Renal cortical epithelial cell (primary cell): ENCODE measurements around the gene SPIRE1. TPM values are rescaled to one million over a fixed set of nuclear protein-coding genes. Genes with fewer than 3 reads are reported as not detected.

Experiments
- DNase-seq: peaks from one replicate; pipeline ENCODE4 v3.0.0-alpha.2; 2011; ENCODE audit warnings: low read depth
- total RNA-seq: library from RNA; depleted of rRNA; stranded (reverse); fragments of >200 nt; gene quantifications from 2 replicates; pipeline ENCODE4 v1.2.3, GENCODE V29; 2014

SPIRE1 gene
- total RNA-seq = 30.0 and 45.9 TPM in 2 replicates

DNA sequence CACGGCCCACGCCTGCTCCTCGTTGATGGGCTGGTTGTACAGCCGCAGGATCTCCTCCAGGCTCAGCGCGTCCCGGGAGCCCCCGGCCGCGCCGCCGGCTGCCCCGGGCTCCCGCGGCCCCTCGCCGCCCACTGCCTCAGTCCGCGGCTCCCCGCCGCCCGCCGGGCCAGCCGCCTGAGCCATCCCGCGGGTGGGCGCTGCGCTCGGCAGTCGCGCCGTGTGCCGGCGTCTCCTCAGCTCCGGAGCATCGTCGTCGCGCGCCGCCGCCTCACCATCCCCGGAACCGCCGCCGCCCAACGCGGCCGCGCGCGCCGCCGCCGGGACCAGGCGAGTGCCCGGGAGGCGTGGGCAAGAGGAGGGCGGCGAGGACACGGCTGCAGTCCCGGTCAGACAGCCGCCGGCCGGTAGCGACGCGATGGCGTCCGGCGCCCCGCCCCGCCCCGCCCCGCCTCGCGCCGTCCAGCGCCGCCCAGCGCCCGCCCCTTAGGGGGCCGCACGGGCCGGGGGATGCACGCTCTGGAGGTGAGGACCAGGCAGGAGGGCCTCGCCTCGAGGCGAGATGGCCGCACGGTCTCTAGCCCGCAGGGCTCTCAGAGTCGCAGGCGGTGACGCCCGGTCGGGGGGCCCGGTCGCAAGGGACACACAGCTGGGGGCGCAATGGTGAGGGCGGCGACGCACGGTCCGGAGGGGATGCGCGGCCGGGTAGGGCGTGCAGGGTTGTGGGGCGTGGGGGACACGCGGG, at the start of gene SPIRE1:
Gene SPIRE1 (minus strand): TSS at position 424 of the 742 bp plus-strand sequence. CDS start 241 bp downstream, at position 183.
- no peak for DNase-seq

- DNase-seq = no peak
Observed at GRCh38 chr18:12703664-12704063, 45.8 kb upstream of the SPIRE1 start.

DNA sequence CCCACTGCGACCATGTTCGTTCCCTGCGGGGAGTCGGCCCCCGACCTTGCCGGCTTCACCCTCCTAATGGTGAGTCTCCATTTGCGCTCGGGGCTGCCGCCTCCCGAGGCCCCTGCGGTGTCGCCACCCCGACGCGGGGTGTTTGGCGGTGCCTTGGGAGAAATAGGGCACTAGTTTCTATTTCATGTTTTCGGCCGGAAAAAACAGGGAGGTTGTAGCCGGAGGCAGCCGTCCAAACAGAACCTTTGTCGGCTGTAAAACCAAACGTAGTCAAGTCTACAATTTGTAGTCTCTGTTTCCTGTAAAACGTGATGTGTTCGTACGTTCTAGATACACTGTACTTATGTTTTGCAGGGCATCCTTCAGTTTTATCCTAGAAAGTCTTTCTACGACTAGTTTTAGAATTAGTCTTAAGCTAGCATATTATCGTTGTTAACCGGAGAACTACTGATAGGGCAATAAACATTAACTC, 45.2 kb upstream of the SPIRE1 start:
- DNase-seq = no peak

DNA sequence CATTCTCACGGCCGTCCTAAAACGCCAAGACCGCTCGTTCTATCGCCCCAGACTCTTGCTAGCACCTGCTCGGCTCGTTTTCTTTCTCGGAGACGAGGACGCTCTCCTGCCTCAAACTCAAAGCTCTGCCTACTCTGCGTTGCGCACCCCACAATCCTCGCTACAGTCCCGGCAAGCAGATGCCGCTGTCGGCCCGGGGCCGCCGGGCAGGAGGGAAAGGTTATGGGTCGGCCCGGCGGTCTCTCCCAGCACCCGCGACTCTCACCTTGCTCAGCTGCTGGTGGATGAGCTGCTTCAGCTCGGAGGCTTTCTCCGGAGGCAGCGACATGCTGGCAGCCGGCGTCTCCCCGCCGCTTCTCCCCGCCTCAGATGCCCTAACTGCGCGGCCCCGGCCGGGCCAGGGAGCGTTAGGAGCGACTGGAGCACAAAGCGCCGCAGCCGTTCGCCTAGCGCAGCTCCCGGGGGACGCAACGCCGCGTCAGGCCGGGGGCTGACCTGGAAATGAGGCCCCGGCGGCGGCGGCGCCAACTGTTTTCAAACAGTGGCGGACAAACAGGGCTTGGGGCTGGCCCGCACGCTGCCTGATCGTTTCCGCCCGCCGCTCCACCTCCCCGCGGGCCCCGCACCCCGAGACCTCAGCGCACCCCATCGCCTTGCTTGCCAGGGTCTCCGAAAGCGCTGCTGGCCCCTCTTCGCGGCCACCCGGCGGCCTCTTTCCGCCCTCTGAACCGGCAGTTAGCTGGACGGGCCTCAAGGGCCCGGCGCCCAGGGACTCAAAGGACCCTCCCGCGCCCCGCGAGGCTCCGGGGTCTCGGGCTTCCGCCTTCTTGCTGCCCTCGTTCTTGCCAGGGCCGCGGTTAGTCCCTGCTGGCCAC, 44.6 kb upstream of the SPIRE1 start, which contains the start of the genes CEP76 and PSMG2:
Gene CEP76 (minus strand): TSS at position 503 of the 875 bp plus-strand sequence. CDS start 175 bp downstream, at position 328.
Gene PSMG2 (plus strand): TSS at position 822 of the 875 bp plus-strand sequence. CDS start 66 bp downstream, outside the sequence.
- DNase-seq = peak; percentile 57

DNA sequence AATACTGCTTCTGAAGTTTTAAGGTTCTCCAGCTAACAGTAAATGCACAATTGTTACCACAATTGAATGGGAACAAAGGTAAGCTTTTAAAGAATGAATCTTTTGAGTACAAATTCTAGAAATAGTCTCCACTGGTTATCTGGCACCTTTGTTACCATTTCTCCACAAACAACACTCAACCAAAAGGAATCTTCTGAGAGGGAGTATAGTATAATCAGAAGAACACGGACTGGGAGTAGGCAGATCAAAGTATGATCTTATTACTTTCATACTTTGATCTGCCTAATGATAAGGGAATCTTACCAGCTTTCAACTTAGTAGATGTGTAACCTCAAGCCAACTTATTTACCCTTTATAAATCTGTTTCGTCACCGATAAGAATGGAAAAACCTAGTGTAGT, 43.3 kb upstream of the SPIRE1 start:
- DNase-seq = no peak

GRCh38 chr18:12699747-12700146, 41.8 kb upstream of the SPIRE1 start:
- no peak for DNase-seq

- DNase-seq = no peak
Observed at GRCh38 chr18:12694032-12694431, 36.1 kb upstream of the SPIRE1 start.

DNA sequence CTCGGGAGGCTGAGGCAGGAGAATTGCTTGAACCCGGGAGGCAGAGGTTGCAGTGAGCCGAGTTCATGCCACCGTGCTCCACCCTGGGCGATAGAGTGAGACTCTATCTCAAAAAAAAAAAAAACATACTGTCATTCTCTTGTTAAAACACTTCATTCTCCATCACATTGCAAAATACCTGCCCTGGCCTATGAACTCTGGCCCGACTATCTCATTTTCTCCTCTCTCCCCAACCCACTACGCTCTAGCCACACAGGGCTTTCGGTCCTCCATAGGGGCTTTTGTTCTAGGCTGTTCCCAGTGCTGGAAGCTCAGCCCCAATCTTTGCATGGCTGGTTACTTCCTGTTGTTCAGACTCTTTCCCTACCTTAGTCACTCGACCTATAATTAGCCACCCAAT, 34.3 kb upstream of the SPIRE1 start:
- DNase-seq = no peak

GRCh38 chr18:12689256-12689850, 31.4 kb upstream of the SPIRE1 start:
- DNase-seq = no peak

GRCh38 chr18:12686100-12686499, 28.2 kb upstream of the SPIRE1 start:
- no peak for DNase-seq

- DNase-seq = peak; percentile 23
Observed at GRCh38 chr18:12679183-12679786, 21.4 kb upstream of the SPIRE1 start.

DNA sequence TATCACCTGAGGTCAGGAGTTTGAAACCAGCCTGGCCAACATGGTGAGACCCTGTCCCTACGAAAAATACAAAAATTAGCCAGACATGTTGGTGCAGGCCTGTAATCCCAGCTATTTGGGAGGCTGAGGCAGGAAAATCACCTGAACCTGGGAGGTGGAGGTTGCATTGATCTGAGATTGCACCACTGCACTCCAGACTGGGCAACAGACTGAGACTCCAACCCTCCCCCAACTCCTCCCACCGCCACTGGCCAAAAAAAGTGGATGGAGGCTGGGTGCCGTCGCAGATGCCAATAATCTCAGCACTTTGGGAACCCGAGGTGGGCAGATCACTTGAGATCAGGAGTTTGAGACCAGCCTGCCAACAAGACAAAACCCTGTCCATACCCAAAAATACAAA, 10.1 kb upstream of the SPIRE1 start:
- DNase-seq = no peak

- DNase-seq = peak; percentile 72
Observed at GRCh38 chr18:12659904-12660605, 2.1 kb upstream of the SPIRE1 start.

GRCh38 chr18:12658426-12659138, 675 bp upstream of the SPIRE1 start:
- no peak for DNase-seq

GRCh38 chr18:12656938-12657683, 796 bp downstream of the SPIRE1 start:
- DNase-seq = no peak

DNA sequence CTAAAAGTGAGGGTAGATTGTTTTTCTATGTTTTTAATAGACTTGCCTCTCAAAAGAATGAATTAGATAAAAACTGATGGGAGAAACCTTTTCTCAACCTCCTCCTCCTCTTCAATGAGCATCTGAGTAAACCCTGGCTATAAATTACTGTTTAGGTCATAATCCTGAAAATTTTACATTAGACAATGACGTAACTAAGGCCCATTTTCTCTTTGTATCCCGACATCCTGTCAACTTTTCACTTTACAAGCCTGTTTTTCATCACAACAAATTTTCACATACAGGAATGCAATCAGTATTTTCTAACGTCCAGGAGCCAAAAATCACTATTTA, 1.3 kb downstream of the SPIRE1 start:
- DNase-seq = no peak

GRCh38 chr18:12654971-12655370, 2.9 kb downstream of the SPIRE1 start:
- no peak for DNase-seq

DNA sequence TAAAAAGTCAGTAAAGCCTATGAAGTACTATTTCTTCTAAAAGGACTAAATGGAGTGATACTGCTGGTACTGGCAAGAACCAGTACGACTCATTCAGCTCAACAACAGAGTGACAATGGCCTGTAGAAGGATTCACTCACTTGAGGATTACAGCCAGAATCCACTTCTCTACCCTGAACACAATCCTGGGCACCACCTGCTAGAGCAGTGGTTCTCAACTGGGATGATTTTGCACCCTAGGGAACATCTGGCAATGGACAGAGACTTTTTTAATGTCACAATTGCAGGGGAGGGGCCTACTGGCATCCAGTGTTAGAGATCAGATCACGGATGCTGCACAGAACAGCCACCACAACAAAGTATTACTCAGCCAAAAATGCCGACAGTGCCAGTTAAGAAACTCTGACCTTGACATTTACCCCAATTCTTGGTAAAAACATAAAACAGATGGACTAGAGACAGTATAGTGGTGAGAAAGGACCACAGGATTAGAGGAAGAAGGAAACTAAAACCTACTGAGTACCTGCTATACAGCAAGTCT, 5.0 kb downstream of the SPIRE1 start:
- peak; percentile 43 for DNase-seq

- no peak for DNase-seq
Observed at GRCh38 chr18:12651651-12652050, 6.3 kb downstream of the SPIRE1 start.

- DNase-seq = no peak
Observed at GRCh38 chr18:12647773-12648172, 10.1 kb downstream of the SPIRE1 start.
